IPS-NIHi11 (cell line): Measurements from ENCODE around the gene HEPN1.

Experiments
- DNase-seq: peaks from one replicate; pipeline ENCODE4 v3.0.0; 2012; ENCODE audit warnings: mixed read lengths, low spot score

The HEPN1 gene

DNA sequence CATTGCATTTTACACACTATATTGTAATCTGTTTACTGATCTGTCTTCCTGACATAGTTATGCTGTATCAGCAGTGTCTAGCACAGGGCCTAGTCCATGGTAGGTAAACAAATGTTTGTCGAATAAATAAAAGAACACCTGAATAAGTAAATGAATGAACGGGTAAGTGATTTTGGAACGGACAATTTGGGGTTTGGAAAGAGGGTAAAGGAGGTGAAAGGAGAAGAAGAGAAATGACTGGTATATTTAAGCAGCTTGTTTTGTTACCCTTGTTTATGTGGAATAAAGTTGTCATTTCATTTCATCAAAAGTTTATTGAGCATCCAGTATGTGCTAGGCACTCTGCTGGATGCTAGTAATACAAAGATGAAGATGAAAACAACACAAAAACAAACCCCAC lies at the start of gene HEPN1:
Gene HEPN1, plus strand, starts transcription at position 301 of the 400 bp plus-strand sequence.
- DNase-seq = no peak

DNA sequence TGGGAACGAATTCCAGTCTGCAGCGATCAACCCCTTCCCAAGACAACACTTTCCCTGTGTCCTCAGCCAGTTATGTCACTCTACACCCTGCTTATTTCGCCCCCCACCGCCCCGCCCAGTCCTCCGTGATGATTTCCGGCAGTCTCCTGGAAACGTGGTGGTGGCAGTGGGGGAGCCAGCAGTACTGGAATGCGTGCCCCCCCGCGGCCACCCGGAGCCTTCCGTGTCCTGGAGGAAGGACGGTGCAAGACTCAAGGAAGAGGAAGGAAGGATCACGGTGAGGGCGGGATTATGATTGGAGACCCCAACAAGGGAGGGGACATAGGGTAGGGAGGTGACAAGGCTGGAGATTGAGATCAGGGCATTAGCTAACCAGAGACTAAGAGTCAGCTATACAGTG lies 49.7 kb upstream of the HEPN1 start:
- no peak for DNase-seq

DNA sequence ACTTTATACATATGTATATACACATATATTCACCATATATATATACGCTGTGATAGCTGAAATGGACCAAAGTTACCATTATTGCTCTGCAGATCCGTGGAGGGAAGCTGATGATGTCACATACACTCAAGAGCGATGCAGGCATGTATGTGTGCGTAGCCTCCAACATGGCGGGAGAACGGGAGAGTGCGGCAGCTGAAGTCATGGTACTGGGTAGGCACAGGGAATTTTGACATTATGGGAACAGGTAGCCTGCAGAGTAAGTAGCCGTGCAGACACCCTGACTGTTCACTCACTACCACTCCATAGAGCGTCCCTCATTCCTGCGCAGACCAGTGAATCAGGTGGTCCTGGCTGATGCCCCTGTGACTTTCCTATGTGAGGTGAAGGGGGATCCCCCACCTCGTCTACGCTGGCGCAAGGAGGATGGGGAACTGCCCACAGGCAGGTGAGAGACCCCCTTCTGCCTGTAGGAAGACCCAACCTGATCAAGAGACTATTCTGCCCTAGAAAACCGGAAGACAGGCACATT lies 49.1 kb upstream of the HEPN1 start:
- no peak for DNase-seq

DNA sequence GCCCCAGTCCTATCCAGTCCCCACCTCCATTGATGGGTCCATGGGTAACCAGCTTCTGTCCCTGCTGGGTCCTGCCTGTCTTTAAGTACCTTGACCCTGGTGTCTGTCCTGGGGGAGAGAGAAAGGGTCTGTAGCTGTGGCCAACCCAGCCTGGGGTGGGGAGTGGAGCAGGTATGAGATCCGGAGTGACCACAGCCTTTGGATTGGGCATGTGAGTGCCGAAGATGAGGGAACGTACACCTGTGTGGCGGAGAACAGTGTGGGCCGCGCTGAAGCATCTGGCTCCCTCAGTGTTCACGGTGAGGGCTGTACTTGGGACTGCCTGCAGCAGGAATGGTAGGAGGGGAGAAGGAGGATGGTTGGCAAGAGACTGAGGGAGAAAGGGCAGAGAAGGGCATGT lies 48.6 kb upstream of the HEPN1 start:
- no peak for DNase-seq

DNA sequence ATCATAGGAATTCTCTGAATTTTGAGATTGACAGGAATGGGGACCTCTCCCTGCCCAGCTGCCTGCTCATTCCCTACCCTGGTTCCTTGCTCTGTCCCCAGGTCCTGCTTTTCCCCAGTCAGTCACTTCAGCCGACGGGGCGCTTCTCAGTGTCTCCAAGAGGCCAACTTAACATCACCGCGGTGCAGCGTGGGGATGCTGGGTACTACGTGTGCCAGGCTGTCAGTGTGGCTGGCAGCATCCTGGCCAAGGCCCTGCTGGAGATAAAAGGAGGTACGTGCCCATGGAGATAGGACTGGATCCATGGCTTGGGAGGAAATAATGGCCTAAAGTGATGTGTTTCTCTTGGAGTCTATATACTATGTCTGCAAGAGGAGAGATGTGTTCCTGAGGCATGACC lies 46.8 kb upstream of the HEPN1 start:
- no peak for DNase-seq

DNA sequence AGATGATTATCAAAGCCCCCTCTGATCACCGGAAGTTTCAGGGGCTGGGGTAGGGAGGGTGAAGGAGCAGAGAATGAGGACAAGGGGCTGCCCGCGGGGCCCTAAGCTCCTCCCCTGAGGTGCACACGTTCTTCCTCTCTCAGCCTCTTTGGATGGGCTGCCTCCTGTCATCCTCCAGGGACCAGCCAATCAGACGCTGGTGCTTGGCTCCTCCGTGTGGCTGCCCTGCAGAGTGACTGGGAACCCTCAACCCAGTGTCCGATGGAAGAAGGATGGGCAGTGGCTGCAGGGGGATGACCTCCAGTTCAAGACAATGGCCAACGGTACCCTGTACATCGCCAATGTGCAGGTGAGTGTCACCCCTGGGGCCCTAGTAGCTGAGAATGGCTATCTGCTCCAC lies 46.3 kb upstream of the HEPN1 start:
- DNase-seq = peak; percentile 62

DNA sequence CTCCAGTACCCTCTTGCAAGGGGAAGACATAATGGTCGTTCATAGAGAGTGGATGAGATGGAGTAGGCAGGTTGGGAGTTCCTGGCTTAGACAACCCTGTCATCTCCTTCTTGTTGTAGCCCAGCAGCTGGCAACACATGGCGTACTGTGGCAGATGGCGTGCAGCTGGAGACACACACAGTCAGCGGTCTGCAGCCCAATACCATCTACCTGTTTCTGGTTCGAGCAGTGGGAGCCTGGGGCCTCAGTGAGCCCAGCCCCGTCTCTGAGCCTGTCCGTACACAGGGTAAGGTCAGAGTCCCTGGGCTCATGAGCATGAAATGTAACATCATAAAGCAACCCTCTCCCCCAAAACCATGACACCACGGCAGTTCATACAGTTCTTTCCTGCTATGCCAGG lies 45.1 kb upstream of the HEPN1 start:
- DNase-seq = no peak

DNA sequence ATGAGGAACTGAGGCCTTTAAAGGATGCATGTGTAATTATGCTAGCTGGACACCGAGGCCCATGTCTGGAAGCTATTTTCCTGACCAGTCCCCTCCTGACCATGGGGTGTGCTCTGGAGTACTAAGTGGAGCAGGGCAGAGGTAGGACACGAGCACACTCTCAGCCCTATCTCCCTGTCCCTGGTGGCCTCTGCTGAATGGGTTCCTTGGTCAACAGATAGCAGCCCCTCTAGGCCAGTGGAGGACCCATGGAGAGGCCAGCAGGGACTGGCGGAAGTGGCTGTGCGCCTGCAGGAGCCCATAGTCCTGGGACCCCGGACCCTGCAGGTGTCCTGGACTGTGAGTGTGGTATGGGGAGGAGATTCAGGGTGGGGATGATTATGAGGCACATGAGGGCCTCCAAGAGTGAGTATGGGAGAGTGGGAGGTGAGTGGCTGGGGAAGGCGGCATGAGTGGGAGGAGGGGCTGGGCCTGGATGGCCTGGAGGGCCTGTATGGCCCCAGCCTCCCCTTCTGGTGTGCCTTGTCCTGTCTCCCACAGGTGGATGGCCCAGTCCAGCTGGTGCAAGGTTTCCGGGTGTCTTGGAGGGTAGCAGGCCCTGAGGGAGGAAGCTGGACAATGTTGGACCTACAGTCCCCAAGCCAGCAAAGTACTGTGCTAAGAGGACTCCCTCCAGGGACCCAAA lies 44.3 kb upstream of the HEPN1 start:
- DNase-seq = no peak

DNA sequence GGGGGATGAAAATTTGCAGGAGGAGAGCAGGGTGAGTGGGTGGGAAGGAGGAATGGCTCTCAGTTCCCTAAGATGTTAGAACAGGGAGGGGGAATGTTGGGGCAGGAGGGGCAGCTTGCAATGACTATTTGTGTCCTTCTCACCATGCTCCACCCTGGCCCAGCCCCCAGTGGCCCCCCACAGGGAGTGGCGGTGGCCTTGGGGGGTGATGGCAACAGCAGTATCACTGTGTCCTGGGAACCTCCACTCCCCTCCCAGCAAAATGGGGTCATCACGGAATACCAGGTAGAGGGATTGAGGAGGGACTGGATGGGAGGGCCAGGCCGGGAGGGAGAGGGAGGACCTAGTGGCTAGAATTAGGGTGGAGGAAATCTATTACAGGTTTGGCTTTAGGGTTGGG lies 43.6 kb upstream of the HEPN1 start:
- no peak for DNase-seq

DNA sequence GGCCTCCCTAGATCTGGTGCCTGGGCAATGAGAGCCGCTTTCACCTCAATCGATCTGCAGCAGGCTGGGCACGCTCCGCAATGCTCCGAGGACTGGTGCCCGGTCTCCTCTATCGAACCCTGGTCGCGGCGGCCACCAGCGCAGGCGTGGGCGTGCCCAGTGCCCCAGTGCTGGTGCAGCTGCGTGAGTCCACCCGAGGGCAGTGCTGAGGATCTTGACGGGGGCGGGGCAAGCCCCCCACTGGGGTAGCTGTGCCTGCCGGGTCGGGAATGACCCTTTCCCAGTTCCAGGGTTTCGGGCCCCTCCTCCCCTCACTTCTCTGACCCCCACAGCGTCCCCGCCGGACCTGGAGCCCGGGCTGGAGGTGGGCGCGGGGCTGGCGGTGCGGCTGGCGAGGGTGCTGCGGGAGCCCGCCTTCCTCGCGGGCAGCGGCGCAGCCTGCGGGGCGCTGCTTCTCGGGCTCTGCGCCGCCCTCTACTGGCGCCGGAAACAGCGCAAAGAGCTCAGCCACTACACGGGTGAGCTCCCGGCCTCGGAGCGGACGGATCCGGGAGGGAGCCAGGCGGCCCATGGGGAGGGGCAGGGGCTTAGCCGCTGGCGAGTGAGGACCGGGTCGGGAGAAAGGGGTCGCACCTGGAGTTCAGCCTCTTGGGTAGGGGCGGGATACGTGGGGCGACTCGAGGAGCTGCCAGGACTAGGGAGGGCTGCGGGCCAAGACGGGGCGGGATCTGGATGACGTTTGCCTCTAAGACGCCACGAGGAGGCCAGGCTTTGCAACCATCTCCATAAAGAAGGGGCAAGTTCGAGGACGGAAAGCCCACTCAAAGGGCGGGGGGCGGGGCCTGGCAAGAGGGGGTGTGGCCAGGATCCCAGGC lies 42.9 kb upstream of the HEPN1 start:
- DNase-seq = peak; percentile 92

DNA sequence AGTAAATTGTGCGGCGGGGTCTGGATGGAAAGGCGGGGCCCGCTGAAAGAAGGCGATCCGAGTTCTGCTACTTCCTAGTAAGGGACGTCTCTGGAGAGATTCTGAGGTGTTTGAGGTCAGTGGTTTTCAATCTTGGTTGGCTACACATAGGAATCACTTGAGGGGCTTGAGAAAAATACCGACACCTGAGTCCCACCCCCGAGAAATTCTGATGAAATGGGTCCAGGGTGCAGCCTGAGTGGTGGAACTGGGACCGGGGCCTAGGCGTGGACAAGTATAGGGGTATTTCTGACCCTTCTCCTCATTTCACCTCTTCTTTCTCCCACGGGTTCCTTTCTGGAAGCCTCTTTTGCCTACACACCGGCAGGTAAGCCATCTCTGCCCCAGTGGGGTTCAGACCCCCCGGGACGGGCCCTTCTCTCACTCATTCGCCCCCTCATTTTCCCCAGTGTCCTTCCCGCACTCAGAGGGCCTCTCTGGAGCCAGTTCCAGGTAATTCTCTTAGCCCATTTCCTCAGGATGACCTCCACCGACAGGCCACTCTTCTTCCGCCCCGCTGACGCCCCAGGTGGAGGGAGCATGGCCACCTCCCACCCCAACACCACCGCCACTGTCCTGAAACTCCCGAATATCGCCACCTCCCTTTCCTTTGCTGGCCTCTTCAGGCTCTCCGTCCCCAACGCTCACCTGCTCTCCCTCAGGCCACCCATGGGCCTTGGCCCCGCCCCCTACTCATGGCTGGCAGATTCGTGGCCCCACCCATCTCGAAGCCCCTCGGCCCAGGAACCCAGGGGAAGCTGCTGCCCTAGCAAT lies 42.0 kb upstream of the HEPN1 start:
- peak; percentile 55 for DNase-seq

DNA sequence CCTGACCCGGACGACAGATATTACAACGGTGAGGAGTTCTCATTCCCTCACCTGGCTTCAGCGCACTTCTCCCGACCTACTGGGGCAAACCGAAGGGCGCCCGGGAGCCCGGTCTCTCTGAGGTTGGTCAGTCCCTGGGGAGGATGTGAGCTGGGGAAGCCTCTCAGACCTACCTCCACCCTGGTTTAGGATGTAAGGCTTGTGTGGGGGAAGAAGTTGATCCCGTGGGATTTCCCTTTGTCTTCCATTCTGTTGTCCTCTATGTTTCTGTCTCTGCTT lies 41.5 kb upstream of the HEPN1 start:
- DNase-seq = no peak

DNA sequence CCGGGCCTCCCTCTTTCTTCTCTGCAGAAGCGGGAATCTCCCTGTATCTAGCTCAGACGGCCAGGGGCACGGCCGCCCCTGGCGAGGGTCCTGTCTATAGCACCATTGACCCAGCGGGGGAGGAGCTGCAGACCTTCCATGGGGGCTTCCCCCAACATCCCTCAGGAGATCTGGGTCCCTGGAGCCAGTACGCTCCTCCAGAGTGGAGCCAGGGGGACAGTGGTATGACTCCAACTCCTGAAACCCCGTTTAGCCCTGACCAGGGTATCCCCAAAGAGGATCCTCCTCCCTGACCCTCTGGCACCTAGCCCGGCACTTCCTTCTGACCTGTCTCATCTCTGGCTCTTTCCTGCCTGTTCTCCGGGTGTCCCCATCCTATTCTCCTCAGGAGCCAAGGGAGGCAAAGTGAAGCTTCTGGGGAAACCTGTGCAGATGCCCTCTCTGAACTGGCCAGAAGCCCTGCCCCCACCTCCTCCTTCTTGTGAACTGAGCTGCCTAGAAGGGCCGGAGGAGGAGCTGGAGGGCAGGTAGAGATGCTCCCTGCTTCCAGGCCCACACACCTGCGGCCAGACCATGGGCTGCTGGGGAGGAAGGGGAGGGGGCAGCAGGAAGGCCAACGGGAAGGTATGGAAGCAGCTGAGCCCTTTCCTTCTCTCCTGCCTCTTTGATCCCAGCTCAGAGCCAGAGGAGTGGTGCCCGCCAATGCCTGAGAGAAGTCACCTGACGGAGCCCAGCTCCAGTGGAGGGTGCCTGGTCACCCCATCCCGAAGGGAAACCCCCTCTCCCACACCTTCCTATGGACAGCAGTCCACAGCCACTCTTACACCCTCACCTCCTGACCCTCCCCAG lies 40.9 kb upstream of the HEPN1 start:
- no peak for DNase-seq

DNA sequence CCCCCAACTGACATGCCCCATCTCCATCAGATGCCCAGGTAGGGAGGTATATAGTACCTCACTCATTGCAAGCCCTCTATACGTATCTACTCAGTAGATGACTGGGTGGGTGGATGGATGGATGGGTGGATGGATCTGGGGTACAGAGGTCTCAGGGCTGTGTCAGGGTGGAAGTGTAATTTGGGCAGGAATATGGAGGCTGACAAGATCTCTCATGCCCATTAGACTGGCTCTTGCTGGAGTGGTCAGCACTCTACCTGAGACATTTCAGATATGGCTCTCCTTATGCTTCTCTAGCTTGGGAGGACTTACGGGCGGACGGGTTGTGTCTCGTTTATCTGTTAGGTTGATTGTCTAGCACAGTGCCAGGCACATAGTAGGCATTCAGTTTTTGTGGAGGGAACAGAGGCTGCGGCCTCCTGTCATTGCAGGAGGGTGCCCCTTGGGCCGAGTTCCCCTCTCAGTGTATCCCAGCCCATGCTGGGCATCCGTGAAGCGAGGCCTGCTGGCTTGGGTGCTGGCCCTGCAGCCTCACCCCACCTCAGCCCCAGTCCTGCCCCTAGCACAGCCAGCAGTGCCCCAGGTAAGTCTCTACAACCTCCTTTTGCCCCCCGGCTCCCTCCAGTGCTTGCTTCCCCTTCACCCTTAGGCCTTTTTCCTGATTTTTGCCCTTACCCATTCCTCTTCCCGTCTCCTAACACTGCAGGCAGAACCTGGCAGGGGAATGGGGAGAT lies 40.1 kb upstream of the HEPN1 start:
- DNase-seq = peak; percentile 1

DNA sequence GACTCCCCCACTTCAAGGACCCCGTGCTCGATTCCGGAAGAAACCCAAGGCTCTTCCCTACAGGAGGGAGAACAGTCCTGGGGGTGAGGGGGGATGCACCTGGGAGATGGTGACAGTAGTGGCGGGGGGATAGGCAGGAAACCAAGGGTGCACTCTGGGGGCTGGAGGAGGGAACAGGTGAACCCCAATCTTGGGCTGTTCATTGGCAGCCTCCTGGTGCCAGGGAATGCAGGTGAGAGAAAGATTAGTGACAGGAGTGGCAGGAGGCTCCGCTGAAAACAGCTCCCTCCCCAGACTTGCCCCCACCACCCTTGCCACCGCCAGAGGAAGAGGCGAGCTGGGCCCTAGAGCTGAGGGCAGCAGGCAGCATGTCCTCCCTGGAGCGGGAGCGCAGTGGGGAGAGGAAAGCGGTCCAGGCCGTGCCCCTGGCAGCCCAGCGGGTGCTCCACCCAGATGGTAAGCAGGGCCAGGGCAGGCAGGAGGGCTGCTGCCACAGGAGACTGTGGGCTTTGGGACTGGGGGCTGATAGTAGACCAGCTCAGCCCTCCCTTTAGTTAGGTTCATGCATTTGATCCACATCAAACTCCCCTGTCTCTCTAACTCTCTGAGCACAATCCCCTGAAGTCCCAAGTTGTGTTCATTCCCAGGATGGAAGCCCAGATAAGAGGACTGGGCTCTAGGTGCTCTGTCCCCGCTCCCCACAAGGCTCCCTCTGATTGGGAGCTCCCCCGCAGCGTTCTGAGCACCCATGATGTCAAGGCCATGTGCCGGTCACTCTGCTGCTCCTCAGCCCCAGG lies 39.4 kb upstream of the HEPN1 start:
- DNase-seq = no peak

DNA sequence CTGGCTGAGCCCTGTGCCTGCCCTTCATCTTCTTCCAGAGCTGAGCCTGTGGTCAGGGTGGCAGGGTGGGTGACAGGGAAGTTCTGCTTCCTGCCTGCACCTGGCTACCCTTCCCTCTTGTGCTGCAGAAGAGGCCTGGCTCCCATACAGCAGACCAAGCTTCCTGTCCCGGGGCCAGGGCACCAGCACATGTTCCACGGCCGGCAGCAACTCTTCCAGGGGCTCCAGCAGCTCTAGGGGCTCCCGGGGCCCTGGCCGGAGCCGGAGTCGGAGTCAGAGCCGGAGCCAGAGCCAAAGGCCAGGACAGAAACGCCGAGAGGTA lies 38.8 kb upstream of the HEPN1 start:
- DNase-seq = no peak

DNA sequence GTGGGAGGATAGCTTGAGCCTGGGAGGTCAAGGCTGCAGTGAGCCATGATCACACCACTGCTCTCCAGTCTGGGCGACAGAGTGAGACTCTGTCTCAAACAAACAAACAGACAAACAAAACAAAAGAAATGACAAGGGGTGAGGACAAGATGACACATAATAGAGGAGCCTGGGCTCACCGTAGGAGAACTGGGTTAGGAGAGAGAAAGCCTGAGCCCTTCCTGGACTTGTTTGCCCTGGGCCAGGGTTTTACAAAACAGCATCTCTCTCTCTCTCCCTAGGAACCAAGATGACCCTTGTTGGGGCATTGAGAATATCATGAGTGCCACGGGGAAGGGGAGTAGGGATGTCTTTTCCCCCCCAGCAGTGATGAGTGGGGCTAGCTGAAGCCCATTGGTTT lies 38.1 kb upstream of the HEPN1 start:
- no peak for DNase-seq

DNA sequence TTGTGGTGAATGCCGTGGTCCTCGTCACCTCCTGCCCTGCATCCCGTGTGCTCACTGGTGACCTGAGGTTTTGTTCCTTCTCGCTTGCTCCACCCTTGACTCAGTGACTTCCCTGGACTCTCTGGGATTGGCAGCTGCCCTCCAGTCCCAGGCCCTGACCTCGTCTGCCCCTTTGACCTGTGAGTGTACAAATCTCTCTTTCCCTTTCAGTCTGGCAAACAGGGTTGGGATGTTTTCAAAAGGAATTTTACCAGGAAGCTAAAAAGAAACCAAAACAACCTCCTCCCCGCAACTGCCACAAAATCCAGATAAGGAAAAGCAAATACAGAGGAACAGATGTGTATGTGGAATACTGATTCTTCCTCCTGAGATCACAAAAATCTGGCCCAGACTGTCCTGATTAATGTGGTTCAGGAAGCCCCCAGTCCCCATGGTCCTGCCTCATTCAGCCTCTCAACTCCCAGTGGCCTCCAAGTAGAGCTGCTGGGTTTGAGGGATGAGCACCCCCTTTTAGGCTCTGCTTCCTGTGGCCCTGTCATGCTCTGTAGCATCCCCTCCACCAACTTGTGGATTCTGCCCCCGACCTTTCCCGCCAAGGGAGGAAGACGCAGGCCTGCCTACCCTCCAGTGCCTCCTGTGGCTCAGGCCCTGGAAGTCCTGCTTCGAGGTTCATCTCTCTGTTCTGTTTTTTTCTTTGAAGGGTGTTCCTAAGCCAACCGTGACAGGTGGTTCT lies 36.5 kb upstream of the HEPN1 start:
- DNase-seq = no peak

DNA sequence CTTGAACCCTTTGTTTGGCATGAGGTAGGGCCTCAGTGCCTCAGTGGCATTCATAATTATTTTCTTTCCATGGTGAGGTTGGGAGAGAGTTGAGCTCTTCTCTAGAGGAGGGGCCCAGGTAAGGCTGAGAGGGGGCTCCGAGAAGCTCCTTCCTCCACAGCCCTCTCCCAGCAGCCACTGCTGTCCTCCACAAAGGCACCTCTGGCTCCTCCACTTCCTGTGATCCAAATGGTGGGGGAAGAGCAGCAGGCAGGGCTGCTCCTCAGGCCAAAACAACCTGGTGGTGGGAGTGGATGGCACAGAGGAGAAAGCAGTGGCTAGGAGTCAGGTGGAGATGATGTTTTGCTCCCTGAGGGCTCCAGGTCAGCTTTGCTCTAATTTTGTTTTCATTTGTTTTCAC lies 34.7 kb upstream of the HEPN1 start:
- no peak for DNase-seq
